ENCODE measurements around the gene CADPS. TPM values are rescaled to one million over a fixed set of nuclear protein-coding genes. Genes with fewer than 3 reads are reported as not detected.

Gene CADPS
- polyA plus RNA-seq, 1 donor (not counting 4 experiments of a cell fraction or from before 2014, with no cell fraction given), result not detected

DNA sequence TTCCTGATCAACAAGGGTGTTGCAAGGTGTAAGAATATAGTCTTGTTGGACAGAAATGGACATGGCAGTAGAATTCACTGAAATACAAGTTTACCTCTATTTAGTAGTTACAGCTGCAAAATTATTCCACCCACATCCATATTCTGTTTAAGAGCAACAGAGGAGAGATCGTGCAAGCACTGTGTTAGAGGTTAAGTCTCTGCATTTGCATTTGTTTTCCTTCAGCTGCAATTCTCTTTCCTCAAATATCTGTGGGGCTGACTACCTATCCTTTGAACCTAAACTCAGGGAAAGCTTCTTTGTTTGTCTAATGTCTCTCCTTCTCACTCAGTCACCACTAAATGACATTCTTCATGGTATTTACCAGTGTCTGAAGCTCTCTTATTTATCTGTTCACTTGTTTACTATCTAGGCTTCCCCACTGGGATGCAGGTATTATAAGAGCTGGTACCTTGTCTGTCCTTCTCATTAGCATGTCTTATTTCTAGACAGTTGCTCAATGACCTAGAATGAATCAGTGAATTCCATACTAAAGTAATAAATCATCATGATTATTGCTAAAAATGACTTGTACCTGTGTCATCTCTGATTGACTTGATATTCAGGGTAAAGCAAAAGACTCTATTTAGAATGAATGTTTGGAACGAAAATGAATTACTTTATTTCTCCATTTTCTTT is 326.5 kb downstream of the CADPS start:
- H3K36me3 ChIP-seq (ENCODE audit: control insufficient read depth in 2 of 2, extremely low read depth in 1 of 2, insufficient read depth in 2 of 2, low read length in 2 of 2), result no peaks in the 10 kb centered on the region
- H3K79me2 ChIP-seq (ENCODE audit: control insufficient read depth, insufficient read depth, low read length), result no peaks in the 10 kb centered on the region
- no peaks in the 10 kb centered on the region for H4K20me1 ChIP-seq (ENCODE audit: control insufficient read depth, extremely low read depth, insufficient read depth, low read length)
- H3K27ac ChIP-seq (ENCODE audit: control insufficient read depth, insufficient read depth, low read length), result no peak overlapping the region
- H3K4me2 ChIP-seq (ENCODE audit: control insufficient read depth, extremely low read depth, insufficient read depth, low read depth, low read length), result no peak overlapping the region
- H3K9me1 ChIP-seq (ENCODE audit: control insufficient read depth, extremely low read depth, insufficient read depth, low read length), result no peaks in the 10 kb centered on the region
- dilution Hi-C loops (cut with MboI; ENCODE audit: extremely low pct_ligation_motif_present, low sequenced_read_pairs), result no loop called here
- no peak overlapping the region for H3K9ac ChIP-seq (ENCODE audit: control insufficient read depth, extremely low read depth, insufficient read depth, low read length)
- H3K9me3 ChIP-seq (ENCODE audit: control insufficient read depth, low read depth, low read length), result no peaks in the 10 kb centered on the region
- H3K4me1 ChIP-seq (ENCODE audit: control insufficient read depth, extremely low read depth, insufficient read depth, low read length), result no peaks in the 10 kb centered on the region
- peaks cover 9% of the 10 kb centered on the region for H3K27me3 ChIP-seq (ENCODE audit: control insufficient read depth, extremely low read depth, insufficient read depth, low read length)
- H2AFZ ChIP-seq (ENCODE audit: control insufficient read depth, low read length), result no peak overlapping the region
- DNase-seq (ENCODE audit: low read depth, low spot score) (no peak), FAIRE-seq (no peak)
- no peak overlapping the region for H3K4me3 ChIP-seq (ENCODE audit: control insufficient read depth in 2 of 3, extremely low read depth in 1 of 3, insufficient read depth in 2 of 3, low read depth in 1 of 3, low read length in 3 of 3)
- TF ChIP-seq, protein P1, sequence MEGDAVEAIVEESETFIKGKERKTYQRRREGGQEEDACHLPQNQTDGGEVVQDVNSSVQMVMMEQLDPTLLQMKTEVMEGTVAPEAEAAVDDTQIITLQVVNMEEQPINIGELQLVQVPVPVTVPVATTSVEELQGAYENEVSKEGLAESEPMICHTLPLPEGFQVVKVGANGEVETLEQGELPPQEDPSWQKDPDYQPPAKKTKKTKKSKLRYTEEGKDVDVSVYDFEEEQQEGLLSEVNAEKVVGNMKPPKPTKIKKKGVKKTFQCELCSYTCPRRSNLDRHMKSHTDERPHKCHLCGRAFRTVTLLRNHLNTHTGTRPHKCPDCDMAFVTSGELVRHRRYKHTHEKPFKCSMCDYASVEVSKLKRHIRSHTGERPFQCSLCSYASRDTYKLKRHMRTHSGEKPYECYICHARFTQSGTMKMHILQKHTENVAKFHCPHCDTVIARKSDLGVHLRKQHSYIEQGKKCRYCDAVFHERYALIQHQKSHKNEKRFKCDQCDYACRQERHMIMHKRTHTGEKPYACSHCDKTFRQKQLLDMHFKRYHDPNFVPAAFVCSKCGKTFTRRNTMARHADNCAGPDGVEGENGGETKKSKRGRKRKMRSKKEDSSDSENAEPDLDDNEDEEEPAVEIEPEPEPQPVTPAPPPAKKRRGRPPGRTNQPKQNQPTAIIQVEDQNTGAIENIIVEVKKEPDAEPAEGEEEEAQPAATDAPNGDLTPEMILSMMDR (optimal IDR thresholded peaks at IDR 0.05 in 1 of 3, IDR thresholded peaks at IDR 0.05 in 1 of 3, conservative IDR thresholded peaks at IDR 0.05 in 1 of 3; ENCODE audit: extremely low read depth in 1 of 3, insufficient read depth in 2 of 3, low read length in 3 of 3), result no peak
- TF ChIP-seq EZH2 (IDR thresholded peaks at IDR 0.05; ENCODE audit: low read length), result no peak

- H3K4me2 ChIP-seq (ENCODE audit: control insufficient read depth, extremely low read depth, insufficient read depth, low read depth, low read length), result no peak overlapping the region
- H3K9ac ChIP-seq (ENCODE audit: control insufficient read depth, extremely low read depth, insufficient read depth, low read length), result no peak overlapping the region
- H3K27ac ChIP-seq (ENCODE audit: control insufficient read depth, insufficient read depth, low read length), result no peak overlapping the region
- no peaks in the 10 kb centered on the region for H3K79me2 ChIP-seq (ENCODE audit: control insufficient read depth, insufficient read depth, low read length)
- H3K9me1 ChIP-seq (ENCODE audit: control insufficient read depth, extremely low read depth, insufficient read depth, low read length), result no peaks in the 10 kb centered on the region
- dilution Hi-C loops (cut with MboI; ENCODE audit: extremely low pct_ligation_motif_present, low sequenced_read_pairs), result no loop called here
- H3K27me3 ChIP-seq (ENCODE audit: control insufficient read depth, extremely low read depth, insufficient read depth, low read length), result peaks cover 9% of the 10 kb centered on the region
- DNase-seq (ENCODE audit: low read depth, low spot score) (no peak), FAIRE-seq (no peak)
- H3K4me1 ChIP-seq (ENCODE audit: control insufficient read depth, extremely low read depth, insufficient read depth, low read length), result no peaks in the 10 kb centered on the region
- no peaks in the 10 kb centered on the region for H3K9me3 ChIP-seq (ENCODE audit: control insufficient read depth, low read depth, low read length)
- H3K4me3 ChIP-seq (ENCODE audit: control insufficient read depth in 2 of 3, extremely low read depth in 1 of 3, insufficient read depth in 2 of 3, low read depth in 1 of 3, low read length in 3 of 3), result no peak overlapping the region
- no peaks in the 10 kb centered on the region for H4K20me1 ChIP-seq (ENCODE audit: control insufficient read depth, extremely low read depth, insufficient read depth, low read length)
- TF ChIP-seq, protein P1 (optimal IDR thresholded peaks at IDR 0.05 in 1 of 3, IDR thresholded peaks at IDR 0.05 in 1 of 3, conservative IDR thresholded peaks at IDR 0.05 in 1 of 3; ENCODE audit: extremely low read depth in 1 of 3, insufficient read depth in 2 of 3, low read length in 3 of 3), result no peak
- no peak for TF ChIP-seq EZH2 (IDR thresholded peaks at IDR 0.05; ENCODE audit: low read length)
- H3K36me3 ChIP-seq (ENCODE audit: control insufficient read depth in 2 of 2, extremely low read depth in 1 of 2, insufficient read depth in 2 of 2, low read length in 2 of 2), result no peaks in the 10 kb centered on the region
- H2AFZ ChIP-seq (ENCODE audit: control insufficient read depth, low read length), result no peak overlapping the region
Measured at GRCh38 chr3:62546266-62546665, 328.9 kb downstream of the CADPS start.
